NCI-H128 (cell line): Measurements from ENCODE around the gene CAMK2A.

Experiments
- DNase-seq: peaks from one replicate; lab custom pipeline; 2025; ENCODE audit not compliant: unreplicated experiment; lab: John Stamatoyannopoulos, UW

The CAMK2A gene

DNA sequence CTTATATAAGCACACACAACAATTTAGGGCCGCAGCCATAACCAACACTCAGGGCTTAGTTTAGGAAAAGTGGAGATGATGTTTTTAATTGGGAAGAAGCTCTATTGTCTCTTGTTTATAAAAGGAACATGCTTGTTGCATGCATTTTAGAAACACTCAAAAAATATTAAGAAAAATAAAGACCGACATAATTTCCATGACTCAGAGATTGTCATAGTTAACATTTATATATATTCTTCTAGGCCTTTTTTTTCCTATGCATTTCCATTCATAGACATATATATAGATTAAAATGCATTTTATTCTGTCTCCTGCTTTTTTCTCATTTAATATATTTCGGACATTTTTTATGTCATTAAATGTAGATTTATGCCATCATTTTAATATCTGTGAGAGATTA lies 26.7 kb upstream of the CAMK2A start:
- DNase-seq: no peak

DNA sequence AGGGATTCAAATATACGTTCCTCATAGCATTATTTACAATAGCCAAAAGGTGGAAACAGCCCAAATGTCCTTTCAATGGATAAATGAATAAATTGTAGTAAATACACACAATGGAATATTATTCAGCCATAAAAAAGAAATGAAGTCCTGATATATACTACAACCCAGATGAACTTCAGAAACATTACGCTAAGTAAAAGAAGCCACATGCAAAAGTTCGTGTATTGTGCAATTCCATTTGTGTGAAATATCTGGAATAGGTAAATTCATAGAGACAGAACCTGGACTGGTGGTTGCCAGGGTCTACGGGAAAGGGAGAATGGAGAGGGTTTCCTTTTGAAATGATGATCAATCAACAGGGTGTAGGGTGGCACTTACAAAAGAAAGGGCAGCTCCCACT lies 25.7 kb upstream of the CAMK2A start:
- no peak for DNase-seq

DNA sequence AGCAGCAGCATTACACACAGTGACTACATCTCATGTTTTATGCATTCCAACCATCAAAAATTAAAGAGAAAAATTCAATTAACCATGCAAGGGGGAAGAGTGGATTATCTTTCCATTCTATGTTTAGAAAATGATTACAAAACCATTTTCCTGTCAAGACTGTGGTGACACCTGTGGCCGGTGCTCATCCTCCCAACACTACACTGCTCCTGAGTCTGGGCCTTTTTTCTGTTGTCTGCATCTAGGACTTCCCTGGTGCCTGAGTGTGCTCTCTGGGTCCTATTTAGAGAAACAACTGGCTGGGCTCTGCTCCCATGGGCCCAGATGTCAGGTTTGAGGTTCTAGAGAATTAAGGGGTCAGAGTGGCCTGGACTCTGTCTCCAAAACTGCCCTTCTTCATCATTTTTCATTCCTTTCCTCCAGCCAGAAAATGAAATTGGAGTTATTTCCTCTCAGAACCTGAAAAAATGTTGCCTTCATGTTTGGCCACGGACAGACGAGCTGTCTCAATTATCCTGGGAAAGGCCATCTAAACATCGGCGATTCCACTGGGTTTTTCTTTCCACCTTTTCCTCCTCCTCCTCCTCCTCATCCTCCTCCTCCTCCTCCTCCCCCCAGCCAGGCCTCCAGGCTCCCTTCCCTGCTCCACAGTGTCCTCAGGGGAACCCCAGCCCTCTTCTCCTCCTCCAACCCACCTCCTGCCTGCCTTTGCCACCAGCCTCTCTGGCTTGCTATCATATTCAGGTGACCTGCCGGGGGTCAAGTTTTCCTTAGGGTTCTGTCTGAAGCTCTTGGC lies 24.5 kb upstream of the CAMK2A start:
- DNase-seq: no peak

DNA sequence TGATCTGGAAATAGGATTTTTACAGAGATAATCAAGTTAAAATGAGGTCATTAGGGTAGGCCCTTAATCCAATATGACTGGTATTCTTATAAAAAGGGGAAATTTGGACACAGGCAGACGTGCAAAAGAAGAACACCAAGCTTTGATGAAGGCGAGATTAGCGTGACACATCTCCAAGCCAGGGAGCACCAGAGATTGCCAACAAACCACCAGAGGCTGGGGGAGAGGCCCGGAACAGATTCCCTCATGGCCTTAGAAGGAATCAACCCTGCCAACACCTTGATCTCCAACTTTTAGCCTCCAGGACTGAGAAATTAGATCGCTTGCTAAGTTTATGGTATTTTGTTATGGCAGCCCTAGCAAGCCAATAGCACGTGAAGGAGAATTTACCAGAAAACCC lies 23.9 kb upstream of the CAMK2A start:
- DNase-seq: no peak

DNA sequence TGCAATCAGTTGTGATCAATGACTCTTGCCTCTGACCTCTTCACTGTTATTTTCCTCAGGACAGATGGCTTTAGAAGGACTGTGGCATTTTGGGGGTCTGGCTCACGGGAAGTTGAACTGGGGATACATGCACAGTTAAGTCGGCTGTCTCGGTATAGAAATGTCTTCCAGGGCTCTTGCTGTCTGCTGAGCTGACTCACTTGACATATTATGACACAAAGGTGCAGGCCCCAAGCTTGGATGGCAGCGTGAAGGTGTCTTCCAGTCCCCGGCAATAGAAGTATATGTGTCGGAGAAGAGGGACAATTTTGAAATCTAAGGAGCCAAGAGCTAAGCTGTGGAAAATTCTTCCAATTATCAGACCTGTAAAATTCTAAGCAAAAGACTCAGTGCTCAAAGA lies 22.9 kb upstream of the CAMK2A start:
- DNase-seq: no peak

DNA sequence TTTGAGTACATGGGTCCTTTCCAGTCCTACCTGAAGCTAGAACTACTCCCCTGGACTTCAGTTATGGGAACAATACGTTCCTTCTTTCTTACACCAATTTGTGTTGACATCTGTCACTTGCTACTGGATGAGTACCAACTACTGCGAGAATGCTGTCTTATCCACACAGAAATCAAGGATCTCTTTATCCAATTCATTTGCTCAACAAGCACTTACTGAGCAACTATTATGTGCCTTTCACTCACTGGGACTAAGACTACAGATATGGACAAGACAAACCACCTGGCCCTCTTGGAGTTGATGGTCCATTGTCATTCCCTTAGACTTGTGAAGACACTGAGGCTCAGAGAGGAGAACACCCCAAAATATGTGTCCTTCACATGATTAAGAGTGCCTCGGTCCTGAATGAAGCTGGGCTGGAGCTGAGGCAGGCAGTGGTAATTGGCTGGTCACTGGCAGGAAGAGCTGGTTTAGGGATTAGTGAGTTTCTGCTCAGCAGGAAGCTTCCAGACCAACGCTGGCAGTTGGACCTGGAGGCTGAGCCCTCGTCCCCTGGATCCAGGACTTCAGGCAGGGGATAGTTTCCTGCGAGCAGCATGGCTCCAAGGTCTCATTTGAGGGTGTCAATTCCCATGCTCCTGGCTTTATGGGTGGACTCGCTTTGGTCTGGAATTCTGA lies 21.6 kb upstream of the CAMK2A start:
- no peak for DNase-seq

DNA sequence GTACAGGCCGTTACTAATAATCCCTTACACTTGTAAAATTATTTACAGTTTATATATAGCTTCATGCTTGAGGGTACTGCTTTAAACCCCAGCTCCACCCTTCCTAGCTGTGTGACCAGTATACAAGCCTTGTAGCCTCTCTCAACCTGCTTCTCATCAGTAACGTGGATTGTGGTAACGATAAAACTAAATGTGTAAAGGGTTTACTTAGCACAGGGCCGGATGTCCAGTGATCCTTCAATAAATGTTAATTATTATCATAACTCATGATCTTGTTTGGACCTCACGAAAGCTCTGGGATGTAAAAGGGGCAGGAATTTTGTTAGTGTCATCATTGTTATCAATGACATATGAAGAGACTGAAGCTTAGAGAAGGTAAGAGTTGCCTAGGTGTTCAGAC lies 20.7 kb upstream of the CAMK2A start:
- no peak for DNase-seq

DNA sequence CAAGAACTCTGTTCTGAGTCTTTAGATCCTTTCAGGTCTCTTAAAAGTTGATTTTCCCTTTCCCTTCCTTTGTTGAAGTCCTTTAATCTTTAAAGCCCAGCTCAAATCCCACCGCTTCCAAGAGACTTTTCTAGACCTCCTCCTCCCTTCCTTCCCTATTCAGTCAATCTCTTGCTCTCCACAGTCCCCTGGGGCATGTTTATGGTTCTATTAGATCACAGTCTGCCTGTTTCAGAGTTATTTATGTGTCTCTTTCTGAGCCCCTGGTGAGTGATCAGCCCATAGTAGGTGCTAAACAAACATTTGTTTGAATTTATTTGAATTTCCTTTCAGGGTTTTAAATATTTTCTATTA lies 20.3 kb upstream of the CAMK2A start:
- no peak for DNase-seq

DNA sequence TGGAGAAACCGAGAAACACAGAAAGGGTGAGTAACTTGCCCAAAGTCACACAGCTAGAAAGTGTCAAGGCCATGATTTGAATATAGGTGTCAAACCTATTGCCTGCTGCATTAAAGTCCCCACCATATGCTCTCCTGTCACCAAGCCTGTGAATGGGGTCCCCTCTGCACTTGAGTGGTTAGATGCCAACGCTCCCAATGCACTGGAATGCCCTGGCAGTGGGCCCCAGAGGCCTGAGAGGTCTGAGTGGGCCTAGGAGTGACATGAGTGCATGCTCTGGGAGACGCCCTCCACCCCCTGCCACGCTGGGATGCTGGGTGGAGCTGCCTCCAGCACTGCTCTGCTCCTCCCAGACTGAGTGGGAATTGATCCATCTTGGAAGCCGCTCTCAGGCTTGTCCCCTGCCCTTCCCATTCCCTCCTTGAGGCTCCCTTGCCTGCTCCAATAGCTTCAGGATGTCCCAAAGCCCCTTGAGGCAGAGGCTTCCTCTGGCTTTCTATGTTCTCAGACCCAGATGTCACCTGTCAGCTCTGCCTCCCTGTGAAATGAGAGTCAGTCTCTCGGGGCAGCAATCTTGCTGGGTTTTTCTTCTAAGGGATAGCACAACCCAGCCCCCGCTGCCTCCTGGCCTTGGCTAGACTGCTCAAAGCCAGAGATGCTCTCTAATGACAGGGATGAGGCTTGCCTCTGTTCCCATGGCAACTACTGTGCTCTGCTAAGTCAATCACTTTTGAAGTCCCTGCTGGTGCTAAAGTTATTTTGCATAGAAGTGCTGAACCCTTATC lies 19.7 kb upstream of the CAMK2A start:
- DNase-seq: no peak

DNA sequence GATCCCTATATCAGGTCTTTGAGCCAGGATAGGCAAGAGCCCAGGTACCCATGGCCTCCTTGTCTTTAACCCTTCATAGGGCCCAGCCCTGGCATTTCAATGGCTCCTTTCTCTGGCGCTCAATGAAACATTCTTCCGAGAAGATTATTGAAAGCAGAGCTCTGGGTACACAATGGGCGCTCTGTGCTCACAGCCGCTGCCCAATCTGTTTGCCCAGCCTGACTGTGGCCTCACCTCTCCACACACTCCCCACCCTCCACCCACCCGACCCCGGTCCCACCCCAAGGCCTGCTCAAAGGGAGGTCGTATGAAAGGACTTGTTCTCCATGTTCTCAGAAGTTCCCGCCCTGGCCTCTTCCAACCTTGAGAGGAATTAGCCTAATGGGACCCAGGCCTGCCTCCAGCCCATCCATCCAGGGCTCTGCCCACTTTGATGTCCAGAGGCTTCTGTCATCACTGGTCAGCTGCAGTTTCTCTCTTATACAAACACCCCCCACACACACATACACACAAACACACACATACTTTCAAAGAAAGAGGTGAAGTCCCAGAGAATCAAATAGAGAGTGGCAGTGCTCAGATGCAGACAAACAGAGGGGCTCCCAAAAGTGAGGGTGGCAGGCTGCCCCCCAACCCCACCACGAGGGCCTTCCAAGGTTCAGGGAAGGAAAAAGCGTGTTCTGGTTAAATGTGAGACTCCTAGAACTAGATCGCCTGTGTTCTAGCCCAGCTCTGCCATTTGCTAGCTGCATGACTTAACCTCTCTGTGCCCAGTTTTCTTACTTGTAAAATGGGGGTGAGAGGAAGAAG lies 18.2 kb upstream of the CAMK2A start:
- DNase-seq: no peak

DNA sequence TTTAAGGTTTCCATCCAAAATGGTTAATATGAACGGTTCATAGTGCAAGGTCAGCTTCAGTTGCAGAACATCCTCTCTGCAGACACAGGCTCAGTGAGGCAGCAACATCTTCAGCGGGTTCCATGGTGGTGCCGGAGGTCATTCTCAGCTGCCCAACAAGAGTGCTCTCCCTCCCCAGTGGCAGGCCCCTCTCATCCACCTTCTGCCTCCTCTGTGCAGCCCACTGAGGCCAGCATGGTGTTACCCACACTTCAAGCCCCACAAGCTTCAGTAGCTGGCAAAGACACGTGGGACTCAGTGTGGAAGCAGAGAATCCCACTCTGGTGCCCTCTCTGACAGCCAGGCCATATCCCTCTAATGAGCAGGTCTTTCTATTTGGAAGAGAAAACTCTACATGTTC lies 17.2 kb upstream of the CAMK2A start:
- DNase-seq: no peak

DNA sequence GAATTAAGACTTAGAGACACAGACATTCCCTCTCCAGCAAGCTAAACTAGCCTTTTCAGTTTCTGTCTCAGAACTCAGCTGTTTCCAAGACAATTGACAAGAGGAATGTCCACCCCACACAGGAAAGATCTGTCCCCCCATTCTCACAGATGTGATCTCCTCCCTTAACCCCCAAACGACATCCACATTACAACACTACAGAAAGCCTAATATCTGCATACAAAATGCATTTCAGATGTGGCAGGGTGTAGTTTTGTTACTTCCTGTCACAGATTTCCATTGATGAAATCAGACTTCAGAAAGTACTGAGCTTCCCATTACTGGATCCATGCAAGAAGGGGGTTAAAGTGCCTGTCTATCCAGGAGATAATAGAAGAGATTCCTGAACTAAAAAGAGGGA lies 16.0 kb upstream of the CAMK2A start:
- DNase-seq: no peak

DNA sequence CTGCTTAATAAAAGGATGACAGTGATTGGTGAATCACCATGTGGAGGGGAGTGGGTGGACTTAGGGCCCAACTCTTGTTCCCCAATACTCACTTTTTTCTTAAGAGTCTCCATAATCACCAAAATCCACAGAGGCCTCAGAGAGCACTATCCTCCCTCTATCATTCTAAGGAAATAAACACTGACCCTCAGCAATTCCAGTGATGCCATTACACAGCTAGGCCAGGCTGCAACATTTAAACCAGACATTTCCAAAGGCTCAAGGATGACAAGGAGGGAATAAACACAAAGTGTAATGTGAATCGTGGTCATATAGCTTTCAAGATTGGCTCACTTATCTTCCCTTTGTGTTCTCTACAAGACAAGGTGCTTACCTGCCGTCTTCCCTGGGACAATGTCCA lies 15.5 kb upstream of the CAMK2A start:
- no peak for DNase-seq

DNA sequence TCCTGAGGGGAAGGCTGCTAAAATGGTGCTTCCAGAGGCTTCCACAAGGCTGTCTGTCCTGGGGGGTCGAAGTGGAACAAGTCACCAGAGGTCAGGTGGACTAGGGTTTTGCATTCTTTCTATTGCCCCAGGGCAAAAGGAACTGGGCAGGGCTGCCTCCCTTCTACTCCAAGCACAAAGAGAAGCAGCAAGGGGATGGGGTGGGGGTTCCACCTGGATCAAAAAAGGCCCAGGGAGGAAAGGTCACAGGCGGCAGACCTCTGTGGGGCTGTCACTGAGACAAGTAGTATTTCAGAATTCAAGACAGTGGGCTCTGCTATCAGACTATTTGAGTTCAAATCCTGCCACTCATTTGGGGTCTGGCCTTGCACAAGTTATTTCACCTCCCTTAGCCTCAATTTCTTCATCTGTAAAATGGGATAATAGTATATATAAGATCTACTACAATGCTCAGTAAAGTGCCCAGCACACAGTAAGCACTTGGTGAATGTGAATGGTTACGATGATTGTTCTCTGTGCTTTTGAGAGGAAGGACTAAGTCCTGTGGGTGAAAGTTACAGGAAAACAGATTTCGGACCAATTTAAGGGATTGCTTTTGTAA lies 15.0 kb upstream of the CAMK2A start:
- no peak for DNase-seq

DNA sequence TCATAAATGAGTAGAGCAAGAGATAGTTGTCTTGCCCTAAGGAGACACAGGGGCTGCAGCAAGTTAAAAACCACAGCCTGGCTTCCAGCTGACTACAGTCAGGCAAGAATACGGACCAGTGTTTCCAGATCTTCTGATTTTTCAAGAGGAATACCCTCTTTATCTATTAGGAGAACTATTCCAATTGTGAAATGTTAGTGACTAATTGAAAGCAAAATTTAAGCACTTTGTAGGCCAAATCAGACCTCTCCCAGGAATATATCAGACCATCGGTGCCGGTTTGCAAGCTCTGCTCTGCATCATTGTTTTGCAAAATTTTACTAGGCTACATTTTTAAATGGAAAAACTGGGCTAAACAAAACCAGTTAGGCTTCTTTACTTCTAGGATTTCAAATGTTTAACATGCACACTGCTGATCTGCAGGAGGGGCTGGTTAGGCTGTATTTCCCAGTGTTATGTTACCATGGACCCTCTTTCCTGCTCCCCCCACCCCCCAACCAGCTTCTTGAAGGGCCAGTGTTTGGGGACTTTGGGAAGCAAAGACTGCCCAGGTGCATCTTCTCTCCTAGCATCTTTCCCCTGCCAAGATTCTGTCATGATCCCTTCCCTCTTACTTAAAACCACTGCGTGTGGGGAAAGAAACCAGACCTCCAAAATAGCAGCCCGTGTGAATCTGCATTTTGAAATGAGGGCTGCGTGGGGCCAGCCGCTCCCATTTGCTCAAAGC lies 14.2 kb upstream of the CAMK2A start:
- DNase-seq: no peak

DNA sequence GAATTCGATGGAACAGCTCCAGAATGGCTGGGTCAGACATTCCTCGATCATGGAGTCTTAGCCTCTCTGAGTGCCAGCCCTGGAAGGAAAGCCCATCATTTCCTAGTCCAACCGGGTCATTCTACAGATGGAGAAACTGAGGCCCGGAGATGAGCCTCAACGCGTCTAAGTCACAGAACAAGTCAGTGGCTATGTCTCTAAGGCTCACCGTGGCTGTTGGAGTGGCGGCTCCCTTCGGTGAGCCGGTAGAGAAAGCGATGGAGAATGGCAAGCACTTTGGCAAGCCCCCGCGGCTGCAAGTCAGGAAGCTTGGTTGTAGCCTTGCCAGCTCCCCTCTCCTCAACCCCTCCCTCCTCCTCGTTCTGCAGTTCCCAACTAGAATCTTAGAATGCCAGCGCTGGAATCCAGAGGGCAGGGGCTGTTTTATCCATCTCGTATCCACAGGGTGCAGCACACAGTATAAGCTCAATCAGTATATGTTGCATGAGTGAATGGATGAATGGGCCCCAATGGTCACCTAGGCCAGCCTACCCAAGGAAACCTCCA lies 13.6 kb upstream of the CAMK2A start:
- DNase-seq: no peak

DNA sequence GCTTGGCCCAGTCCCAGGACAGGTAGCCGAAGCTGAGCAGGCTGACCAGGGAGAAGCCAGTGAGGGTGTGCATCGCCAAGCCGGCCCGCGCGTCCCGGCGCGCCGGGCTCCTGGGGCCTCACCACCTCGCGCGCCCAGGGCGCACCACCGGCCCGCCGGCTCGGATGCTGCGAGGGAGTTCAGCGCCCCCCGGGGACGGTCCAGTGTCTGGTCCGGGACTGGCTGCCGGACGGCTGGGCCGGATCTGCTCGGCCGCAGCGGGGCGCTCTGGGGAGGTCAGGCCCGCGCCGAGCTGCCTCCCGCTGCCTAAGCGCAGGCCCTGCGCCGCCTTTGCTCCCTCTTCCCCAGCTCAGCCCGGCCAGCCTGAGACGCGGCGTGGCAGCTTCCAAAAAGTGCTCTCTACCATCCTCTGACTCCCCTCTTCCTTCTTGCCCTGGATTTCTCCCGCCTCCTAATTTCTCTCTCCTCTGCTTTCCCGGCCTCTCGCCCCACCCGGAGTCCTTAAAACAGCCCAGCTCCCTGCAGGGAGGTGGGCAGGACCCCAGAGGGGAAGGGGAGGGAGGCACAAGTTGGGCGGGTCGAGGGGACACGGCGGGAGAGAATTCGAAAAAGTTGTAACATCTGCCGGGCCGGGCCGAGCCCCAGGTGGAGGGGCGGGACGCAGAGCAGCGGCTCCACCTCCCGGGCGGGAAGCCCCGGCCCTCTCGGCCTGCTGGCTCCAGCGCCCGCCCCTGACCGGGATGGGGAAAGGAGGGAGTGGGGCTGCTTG lies 12.9 kb upstream of the CAMK2A start, which contains the start of gene ARSI:
Gene ARSI, minus strand, starts transcription at position 605 of the 769 bp plus-strand sequence. Its CDS starts 532 bp downstream, at position 73.
- no peak for DNase-seq

DNA sequence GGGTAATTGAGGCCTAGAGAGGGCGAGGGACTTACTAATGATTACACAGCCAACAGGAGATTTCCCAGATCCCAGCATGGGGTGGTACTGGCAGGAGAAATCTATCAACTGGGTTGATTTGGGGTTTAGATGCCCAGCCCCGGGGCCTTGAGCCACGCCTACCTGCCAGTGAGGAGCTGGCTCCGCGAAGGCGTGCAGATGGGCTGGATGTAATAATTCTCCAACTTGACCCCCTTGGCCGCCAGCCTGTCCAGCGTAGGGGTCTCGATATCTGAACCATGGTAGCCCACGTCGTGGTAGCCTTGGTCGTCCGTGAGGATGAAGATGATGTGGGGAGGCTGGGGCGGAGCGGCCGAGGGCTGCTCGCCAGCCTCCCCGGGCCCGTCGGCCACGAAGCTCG lies 12.3 kb upstream of the CAMK2A start:
- no peak for DNase-seq

DNA sequence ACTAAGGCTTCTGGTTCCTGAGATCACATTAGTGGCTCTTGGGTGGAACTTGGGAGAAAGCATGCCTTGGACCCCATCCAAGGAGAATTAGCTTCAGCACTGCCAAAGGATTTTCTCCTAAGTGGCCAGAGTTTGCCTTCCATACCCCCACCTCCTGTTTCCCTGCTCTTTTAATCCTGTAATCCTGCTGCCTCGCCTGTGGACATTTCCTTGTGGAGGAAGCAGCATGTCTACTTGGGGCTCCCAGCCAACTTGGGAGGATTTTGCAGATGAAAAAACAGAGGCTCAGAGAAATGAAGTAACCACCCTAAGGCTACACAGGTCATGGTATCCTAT lies 11.6 kb upstream of the CAMK2A start:
- no peak for DNase-seq
